Pancreas (tissue), 10 donors: Measurements from ENCODE around the gene EPHA4. TPM values are rescaled to one million over a fixed set of nuclear protein-coding genes. Genes with fewer than 3 reads are reported as not detected.

Experiments
- ATAC-seq, 4 donors: fragments of 200-7000 bp; cut with Tn5 transposase; one replicate each; pipeline versions ENCODE4 v1.8.0 to v1.9.1; 2020; ENCODE audit warnings: mild to moderate bottlenecking in 4 of 4, moderate library complexity in 4 of 4
- DNase-seq, 6 donors: peaks; one replicate each; pipeline ENCODE4 v3.0.0-alpha.2; 2020
- FAIRE-seq: peaks from 2 replicates; lab custom pipeline; 2012; peaks lifted over from hg19 to GRCh38; lab: Jason Lieb, UNC
- H3K27ac ChIP-seq, 4 donors: fragments of 200-600 bp; sonication (generic); 1 replicate in 3 of 4; 2 replicates in 1 of 4; pipeline versions ENCODE4 v1.5.0 to v1.8.0; 2020
- H3K27me3 ChIP-seq, 4 donors: fragments of 200-600 bp; one replicate each; pipeline ENCODE4 v1.8.0; 2021
- H3K36me3 ChIP-seq, 3 donors: fragments of 200-600 bp; sonication (generic) in 1 of 3; one replicate each; pipeline versions ENCODE4 v1.5.0 to v1.8.0; 2020 to 2021
- H3K4me1 ChIP-seq, 3 donors: fragments of 200-600 bp; one replicate each; pipeline ENCODE4 v1.8.0; 2021
- H3K4me3 ChIP-seq, 4 donors: fragments of 200-600 bp; sonication (generic) in 2 of 4; one replicate each; pipeline versions ENCODE4 v1.5.0 to v1.8.0; 2020 to 2021
- H3K9me3 ChIP-seq, 4 donors: fragments of 200-600 bp; one replicate each; pipeline ENCODE4 v1.8.0; 2021
- CTCF ChIP-seq, 4 donors: fragments of 200-600 bp; sonication (generic) in 3 of 4; IDR thresholded peaks; one replicate each; pipeline versions ENCODE4 v1.5.0 to v1.8.0; 2021; ENCODE audit warnings: antibody characterized with exemption in 4 of 4
- WGBS, 2 donors: extraction: QIAGEN DNeasy Blood & Tissue Kit; methylation state at CpG; one replicate each; pipeline ENCODE4 v1.1.7; 2013; 5-methylcytosine and 5-hydroxymethylcytosine counted together
- intact Hi-C, 3 donors: fragments of 100-400 bp; cut with DNase I; formaldehyde crosslinking; loops; one replicate each; pipeline versions ENCODE4 v1.11.1 to v1.14.2; 2022
- polyA plus RNA-seq, 2 donors: library from polyadenylated mRNA; stranded (reverse); fragments of 200-250 nt; gene quantifications; one replicate each; pipeline ENCODE4 v1.2.3, GENCODE V29; 2013
- total RNA-seq, 6 donors: library from RNA; stranded (reverse); fragmentation: NEBNext Ultra II Directional in 4 of 6; extraction: Animal tissue kit (Norgen Biotek cat#: 25700) in 4 of 6; gene quantifications; one replicate each; pipeline versions ENCODE4 v1.2.1 to v1.2.4, GENCODE V29; 2021 to 2023
- donor health status: healthy with polysubstance abuse.
- donor health status: DM: no; HTN: no; CAD: no; lungs with moderate emphysema.
- donor health status: DM: no; HTN: no; CAD: no.
- donor health status: control.
- donor health status: control.
- donor health status: Bipolar disorder and iron deficiency.
- donor health status: DM: yes; HTN: yes; CAD: no.
- donor health status: DM: no; HTN: no; CAD: no.
- donor health status: DM: no; HTN: no; CAD: no.
- donor health status: DM: yes; HTN: yes; CAD: no.

EPHA4 gene
- total and polyA plus RNA-seq, 8 donors: 1.1 to 2.3 (median 1.4) TPM

- FAIRE-seq: no peak
- H3K4me1 ChIP-seq: no peaks in the 10 kb centered on the region
- H3K4me3 ChIP-seq: peak overlapping the region in 1 of 4 donors; percentile 79
- H3K9me3 ChIP-seq: no peaks in the 10 kb centered on the region
- intact Hi-C loops: loop anchor here in 2 of 3 donors (5.0 to 10.0 kb wide), 4 partner anchors 404 to 1836 kb away; no protein-coding TSS in a partner anchor
- TF ChIP-seq CTCF (IDR thresholded peaks at IDR 0.05): no peak
- no peak overlapping the region for H3K27ac ChIP-seq
- ATAC-seq: no peak
- peaks cover 3 to 37% (median 9%) of the 10 kb centered on the region in 4 donors for H3K27me3 ChIP-seq
- peak in 2 of 6 donors; percentile 25 to 42 for DNase-seq
- H3K36me3 ChIP-seq: no peaks in the 10 kb centered on the region
- WGBS, 2 donors: 8 to 9% methylated on average over 29 to 30 of the region's 30 CpGs
Observed at GRCh38 chr2:221570321-221570935, 1.7 kb downstream of the EPHA4 start.

GRCh38 chr2:221569871-221570270 is 2.2 kb downstream of the EPHA4 start:
- FAIRE-seq (no peak), DNase-seq (no peak)

DNA sequence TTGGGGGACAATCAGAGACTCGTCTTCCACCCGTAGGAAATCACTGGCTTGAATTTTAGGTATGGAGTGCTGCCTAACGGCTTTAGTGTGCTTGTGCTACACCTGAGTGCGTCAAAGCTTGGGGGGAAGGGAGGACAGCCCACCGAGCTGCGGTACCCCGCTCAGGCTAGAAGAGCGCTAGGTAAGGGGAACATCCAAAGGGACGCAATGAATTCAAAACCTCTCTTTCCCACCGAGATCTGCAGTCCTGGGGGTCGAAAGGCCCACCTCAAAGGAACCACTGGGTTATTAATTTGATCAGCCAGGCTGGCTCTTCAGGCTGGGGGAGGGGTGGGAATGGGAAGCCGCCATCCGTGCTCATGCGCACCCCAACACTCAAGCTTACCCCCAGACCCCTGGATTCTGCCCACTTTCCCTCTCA is 2.7 kb downstream of the EPHA4 start:
- DNase-seq (peak in 1 of 6 donors; percentile 21), ATAC-seq (no peak), FAIRE-seq (no peak)
- WGBS, 2 donors: 22 to 43% methylated on average over 14 of the region's 14 CpGs
- no peaks in the 10 kb centered on the region for H3K36me3 ChIP-seq
- H3K4me3 ChIP-seq: no peak overlapping the region
- no peak for TF ChIP-seq CTCF (IDR thresholded peaks at IDR 0.05)
- intact Hi-C loops: no loop called here
- H3K9me3 ChIP-seq: no peaks in the 10 kb centered on the region
- H3K27me3 ChIP-seq: peaks cover 3 to 34% (median 7%) of the 10 kb centered on the region in 4 donors
- no peaks in the 10 kb centered on the region for H3K4me1 ChIP-seq
- no peak overlapping the region for H3K27ac ChIP-seq

More at GRCh38 chr2:221569871-221570270, 2.2 kb downstream of the EPHA4 start:
- TF ChIP-seq CTCF (IDR thresholded peaks at IDR 0.05): no peak
- Histone ChIP-seq H3K36me3 (no peaks in the 10 kb centered on the region), H3K27ac (no peak overlapping the region), H3K4me1 (no peaks in the 10 kb centered on the region), H3K9me3 (no peaks in the 10 kb centered on the region), H3K27me3 (peaks cover 3 to 34% (median 7%) of the 10 kb centered on the region in 4 donors), H3K4me3 (no peak overlapping the region)
- 13 to 29% methylated on average over 8 of the region's 8 CpGs for WGBS, 2 donors
- intact Hi-C loops: loop anchor here in 2 of 3 donors (5.0 to 10.0 kb wide), 4 partner anchors 405 to 1835 kb away; no protein-coding TSS in a partner anchor
- ATAC-seq: no peak

GRCh38 chr2:221568299-221568698 is 3.8 kb downstream of the EPHA4 start:
- 94 to 96% methylated on average over 3 of the region's 3 CpGs for WGBS, 2 donors
- H3K27ac ChIP-seq: no peak overlapping the region
- H3K9me3 ChIP-seq: no peaks in the 10 kb centered on the region
- DNase-seq (no peak), ATAC-seq (no peak), FAIRE-seq (no peak)
- intact Hi-C loops: no loop called here
- H3K36me3 ChIP-seq: no peaks in the 10 kb centered on the region
- H3K4me1 ChIP-seq: no peaks in the 10 kb centered on the region
- H3K4me3 ChIP-seq: no peak overlapping the region
- peaks cover 3 to 33% (median 7%) of the 10 kb centered on the region in 4 donors for H3K27me3 ChIP-seq
- no peak for TF ChIP-seq CTCF (IDR thresholded peaks at IDR 0.05)

DNA sequence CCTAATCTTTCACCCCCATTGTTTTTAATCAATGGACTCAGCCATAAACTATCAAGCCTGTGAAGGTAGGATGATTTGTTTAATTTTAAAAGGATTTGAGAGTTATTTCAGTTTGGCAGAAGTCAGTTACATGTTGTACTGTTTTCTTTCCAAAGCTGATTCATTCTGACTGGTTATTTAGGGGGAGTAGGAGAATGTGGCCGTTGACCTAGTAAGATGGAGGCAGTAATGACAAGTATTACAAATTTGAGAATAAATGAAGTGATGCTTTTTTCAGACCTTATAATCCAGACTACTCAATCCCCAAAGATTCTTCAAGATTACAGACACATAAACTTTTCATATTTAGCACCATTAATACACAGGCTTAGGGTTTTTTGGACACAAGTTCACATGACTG is 4.3 kb downstream of the EPHA4 start:
- 66 to 92% methylated on average over 1 of the region's 1 CpG for WGBS, 2 donors
- Histone ChIP-seq H3K4me1 (no peaks in the 10 kb centered on the region), H3K36me3 (no peaks in the 10 kb centered on the region), H3K27me3 (peaks cover 3 to 33% (median 7%) of the 10 kb centered on the region in 4 donors), H3K9me3 (no peaks in the 10 kb centered on the region), H3K27ac (no peak overlapping the region), H3K4me3 (no peak overlapping the region)
- DNase-seq (no peak), FAIRE-seq (no peak), ATAC-seq (no peak)
- no peak for TF ChIP-seq CTCF (IDR thresholded peaks at IDR 0.05)
- intact Hi-C loops: no loop called here
